Transverse colon (tissue), 4 donors: ENCODE results near the gene CUL3.

Experiments used
- EP300 ChIP-seq: sonication (generic); formaldehyde crosslinking; IDR thresholded peaks from one replicate; pipeline ENCODE4 v1.6.1; 2017; ENCODE audit warnings: antibody characterized with exemption, low read depth
- POLR2A ChIP-seq: fragments of 450-650 bp; IDR thresholded peaks from one replicate; pipeline ENCODE4 v1.6.1; 2016; ENCODE audit warnings: antibody characterized with exemption, mild to moderate bottlenecking, moderate library complexity
- POLR2AphosphoS5 ChIP-seq, 3 donors: sonication (generic); formaldehyde crosslinking; IDR thresholded peaks; one replicate each; pipeline ENCODE4 v1.6.1; 2016; ENCODE audit warnings: antibody characterized with exemption in 3 of 3
- TF ChIP-seq, protein P1 (sequence below), 5 experiments: fragments of 200-600 bp in 3 of 5; fragments of 450-650 bp in 2 of 5; sonication (generic) in 3 of 5; IDR thresholded peaks; 1 replicate in 2 of 5; 2 replicates in 3 of 5; pipeline ENCODE4 v1.5.1; 2016 to 2017; ENCODE audit warnings: antibody characterized with exemption in 5 of 5, inconsistent platforms in 3 of 5, mild to moderate bottlenecking in 2 of 5, moderate library complexity in 1 of 5

DNA sequence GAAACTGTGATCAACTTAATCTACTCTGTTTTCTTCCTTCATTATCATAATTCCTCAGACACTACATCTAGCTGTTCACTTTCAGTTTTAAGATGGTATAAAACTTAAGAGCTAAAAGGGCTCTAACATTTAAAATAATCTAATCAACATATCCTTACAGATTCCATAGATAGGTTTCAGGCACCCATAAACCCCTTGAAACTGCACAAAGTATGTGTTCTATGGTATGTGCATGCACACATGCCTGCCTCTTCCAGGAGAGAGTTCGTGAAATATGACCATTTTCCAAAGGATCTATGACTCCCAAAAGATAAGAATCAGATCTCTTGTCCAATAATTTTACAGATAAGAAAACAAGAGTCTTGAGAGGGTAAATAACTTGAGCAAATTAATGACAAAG lies 59.4 kb downstream of the CUL3 start:
- TF ChIP-seq POLR2A (no peak), EP300 (no peak), POLR2AphosphoS5 (IDR thresholded peaks at IDR 0.05) (no peak)
- TF ChIP-seq, protein P1, sequence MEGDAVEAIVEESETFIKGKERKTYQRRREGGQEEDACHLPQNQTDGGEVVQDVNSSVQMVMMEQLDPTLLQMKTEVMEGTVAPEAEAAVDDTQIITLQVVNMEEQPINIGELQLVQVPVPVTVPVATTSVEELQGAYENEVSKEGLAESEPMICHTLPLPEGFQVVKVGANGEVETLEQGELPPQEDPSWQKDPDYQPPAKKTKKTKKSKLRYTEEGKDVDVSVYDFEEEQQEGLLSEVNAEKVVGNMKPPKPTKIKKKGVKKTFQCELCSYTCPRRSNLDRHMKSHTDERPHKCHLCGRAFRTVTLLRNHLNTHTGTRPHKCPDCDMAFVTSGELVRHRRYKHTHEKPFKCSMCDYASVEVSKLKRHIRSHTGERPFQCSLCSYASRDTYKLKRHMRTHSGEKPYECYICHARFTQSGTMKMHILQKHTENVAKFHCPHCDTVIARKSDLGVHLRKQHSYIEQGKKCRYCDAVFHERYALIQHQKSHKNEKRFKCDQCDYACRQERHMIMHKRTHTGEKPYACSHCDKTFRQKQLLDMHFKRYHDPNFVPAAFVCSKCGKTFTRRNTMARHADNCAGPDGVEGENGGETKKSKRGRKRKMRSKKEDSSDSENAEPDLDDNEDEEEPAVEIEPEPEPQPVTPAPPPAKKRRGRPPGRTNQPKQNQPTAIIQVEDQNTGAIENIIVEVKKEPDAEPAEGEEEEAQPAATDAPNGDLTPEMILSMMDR (IDR thresholded peaks at IDR 0.05), result no peak
